ENCODE measurements around the gene DBN1. TPM values are rescaled to one million over a fixed set of nuclear protein-coding genes. Genes with fewer than 3 reads are reported as not detected.

DBN1 gene
- total and polyA plus RNA-seq, 5 donors, result 15.3 to 44.8 (median 19.9) TPM

DNA sequence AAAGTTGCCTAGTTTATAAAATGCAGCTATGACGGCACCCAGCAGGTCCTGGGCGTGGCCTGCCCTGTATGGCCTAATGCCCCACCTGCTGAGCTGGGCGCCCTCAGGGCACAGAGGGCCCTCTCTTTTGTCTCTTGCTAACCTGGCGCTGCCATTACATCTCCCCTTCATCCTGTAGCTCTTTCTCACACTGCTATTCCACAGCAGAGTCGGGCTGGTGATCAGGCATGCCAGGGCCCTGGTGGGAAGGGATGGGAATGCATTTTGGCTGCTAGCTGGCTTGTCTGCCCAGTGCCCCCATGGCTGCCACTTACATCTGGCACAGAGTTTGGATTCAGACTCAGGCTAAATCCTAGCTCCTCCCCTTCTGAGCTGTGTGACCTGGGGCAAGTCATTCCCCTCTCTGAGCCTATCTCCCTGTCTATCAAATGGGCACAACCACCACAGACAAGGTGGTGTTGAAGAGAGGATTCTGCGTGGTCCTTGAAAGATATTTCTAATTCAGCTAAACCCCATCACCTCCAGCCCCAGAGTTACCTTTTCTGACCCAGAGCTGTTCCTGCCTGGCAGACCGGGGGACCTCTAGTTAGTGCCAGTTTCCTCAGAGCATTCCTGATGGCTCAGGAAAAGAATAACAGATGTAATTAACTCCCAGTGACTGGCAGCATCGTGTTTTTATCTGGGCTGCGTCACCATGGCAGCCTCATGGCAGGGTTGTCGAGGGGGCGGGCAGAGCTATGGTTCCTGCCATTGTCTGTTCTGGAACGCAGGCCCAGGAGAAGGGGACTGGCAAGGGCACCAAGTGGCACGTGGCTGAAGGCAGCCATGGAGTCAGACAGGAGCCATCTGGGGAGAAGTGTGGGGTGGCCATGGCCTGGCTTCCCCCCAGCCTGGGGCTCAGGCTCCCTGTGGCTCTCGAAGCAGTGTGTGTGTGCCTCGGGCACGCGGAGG is 20.5 kb downstream of the DBN1 start:
- no peaks in the 10 kb centered on the region for H3K27me3 ChIP-seq (ENCODE audit: control insufficient read depth, insufficient read depth)
- H3K9me3 ChIP-seq (ENCODE audit: control insufficient read depth, low read length), result no peaks in the 10 kb centered on the region
- no peak overlapping the region for H3K27ac ChIP-seq (ENCODE audit: low read length)
- DNase-seq (no peak), ATAC-seq (no peak)
- no peaks in the 10 kb centered on the region for H3K4me1 ChIP-seq (ENCODE audit: control insufficient read depth, insufficient read depth, low read length)
- H3K4me3 ChIP-seq (ENCODE audit: low read length), result no peak overlapping the region
- intact Hi-C loops (cut with DNase I), result loop anchor here in 3 of 4 donors (2.0 to 5.0 kb wide), 4 partner anchors 46 to 61 kb away; partner anchors contain the start of gene F12 (in 1 of the 3)
- WGBS, result 80% methylated on average over 17 of the region's 17 CpGs

DNA sequence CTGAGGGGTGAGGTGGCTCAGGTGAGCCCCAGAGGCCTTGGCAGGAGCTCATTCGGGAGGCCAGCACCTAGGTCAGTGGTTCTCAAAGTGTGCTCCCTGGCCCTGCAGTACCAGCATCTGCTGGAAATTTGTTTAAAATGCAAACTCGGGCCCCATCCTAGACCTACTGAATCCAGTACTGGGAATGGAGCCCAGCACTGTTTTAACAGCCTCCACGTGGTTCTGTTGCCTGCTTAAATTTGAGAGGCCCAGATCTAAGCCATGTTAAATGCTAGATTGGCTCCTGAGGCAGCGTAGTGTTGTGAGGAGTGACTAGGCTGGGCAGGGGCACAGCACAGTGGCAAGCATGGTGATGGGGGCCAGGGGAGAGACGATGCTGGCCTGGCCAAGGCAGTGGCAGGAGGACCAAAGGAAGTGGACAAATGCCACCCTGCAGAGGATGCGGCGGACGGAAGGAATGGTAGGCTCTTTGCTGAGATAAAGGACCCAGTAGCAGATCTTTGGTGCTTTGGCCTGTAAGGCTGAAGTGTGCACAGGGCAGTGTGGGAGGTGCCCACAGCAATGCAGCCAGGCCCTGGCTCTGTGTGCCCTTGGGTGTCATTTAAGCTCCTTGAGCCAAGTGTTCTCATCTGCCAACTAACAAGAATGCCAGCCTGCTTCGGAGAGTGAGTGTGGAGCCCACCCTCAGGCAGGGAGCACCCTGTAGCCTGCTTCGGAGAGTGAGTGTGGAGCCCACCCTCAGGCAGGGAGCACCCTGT is 22.6 kb downstream of the DBN1 start:
- Histone ChIP-seq H3K27ac (ENCODE audit: low read length) (no peak overlapping the region), H3K27me3 (ENCODE audit: control insufficient read depth, insufficient read depth) (no peaks in the 10 kb centered on the region), H3K4me1 (ENCODE audit: control insufficient read depth, insufficient read depth, low read length) (no peaks in the 10 kb centered on the region), H3K9me3 (ENCODE audit: control insufficient read depth, low read length) (no peaks in the 10 kb centered on the region), H3K4me3 (ENCODE audit: low read length) (no peak overlapping the region)
- 79% methylated on average over 10 of the region's 10 CpGs for WGBS
- DNase-seq, result peak in 1 of 3 donors; percentile 7
- no peak for ATAC-seq
- intact Hi-C loops (cut with DNase I), result loop anchor here in 3 of 4 donors (5.0 kb wide), 3 partner anchors 44 to 59 kb away; partner anchors contain the start of gene F12 (in 1 of the 3)

DNA sequence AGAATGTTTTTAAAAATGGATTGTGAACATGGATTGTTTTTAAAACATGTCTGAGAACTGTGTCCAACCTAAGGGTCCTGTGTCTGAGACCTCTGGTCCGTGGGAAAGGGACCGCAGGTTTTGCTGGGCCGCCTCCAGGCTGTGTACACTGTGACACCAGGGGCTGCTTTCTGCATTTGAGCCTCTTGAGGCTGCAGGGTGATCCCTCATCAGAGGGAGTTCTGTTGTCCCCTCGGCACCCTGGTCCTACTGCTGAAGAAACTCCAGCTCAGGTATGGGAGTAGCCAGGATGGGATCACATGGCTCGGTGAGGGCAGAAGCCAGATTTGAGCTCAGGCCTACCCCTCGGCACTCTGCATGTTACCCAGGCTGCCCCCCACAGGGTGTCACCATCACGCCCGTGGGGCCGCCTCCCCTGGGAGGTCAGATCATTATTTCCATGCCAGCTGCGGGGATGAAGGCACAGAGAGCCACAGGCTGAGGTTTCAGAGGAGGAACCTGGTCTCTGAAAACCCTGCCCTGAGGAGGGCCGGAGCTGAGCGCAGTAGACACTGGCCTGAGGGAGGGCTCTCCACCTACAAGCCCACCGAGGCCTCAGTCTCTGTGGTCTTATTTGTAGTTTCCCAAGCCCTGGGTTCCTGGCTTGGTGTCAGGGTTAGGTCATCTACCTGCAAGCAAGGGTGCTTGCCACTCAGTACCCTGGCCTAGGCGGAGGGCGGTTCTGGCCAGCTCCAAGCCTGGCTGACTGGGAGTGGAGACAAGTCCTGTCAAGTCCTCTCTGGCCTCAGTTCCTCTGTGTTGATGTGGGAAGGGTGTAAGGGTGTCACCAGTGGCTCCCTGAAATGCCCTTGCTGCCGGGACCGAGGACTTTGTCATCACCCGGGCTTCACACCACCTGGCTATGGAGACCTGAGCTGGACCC is 24.0 kb downstream of the DBN1 start:
- Histone ChIP-seq H3K4me3 (ENCODE audit: low read length) (no peak overlapping the region), H3K9me3 (ENCODE audit: control insufficient read depth, low read length) (no peaks in the 10 kb centered on the region), H3K4me1 (ENCODE audit: control insufficient read depth, insufficient read depth, low read length) (no peaks in the 10 kb centered on the region), H3K27ac (ENCODE audit: low read length) (no peak overlapping the region), H3K27me3 (ENCODE audit: control insufficient read depth, insufficient read depth) (no peaks in the 10 kb centered on the region)
- DNase-seq (peak in 1 of 3 donors; percentile 8), ATAC-seq (no peak)
- intact Hi-C loops (cut with DNase I), result loop anchor here in 3 of 4 donors (5.0 kb wide), 3 partner anchors 42 to 57 kb away; partner anchors contain the start of gene F12 (in 1 of the 3)
- 85% methylated on average over 18 of the region's 18 CpGs for WGBS

DNA sequence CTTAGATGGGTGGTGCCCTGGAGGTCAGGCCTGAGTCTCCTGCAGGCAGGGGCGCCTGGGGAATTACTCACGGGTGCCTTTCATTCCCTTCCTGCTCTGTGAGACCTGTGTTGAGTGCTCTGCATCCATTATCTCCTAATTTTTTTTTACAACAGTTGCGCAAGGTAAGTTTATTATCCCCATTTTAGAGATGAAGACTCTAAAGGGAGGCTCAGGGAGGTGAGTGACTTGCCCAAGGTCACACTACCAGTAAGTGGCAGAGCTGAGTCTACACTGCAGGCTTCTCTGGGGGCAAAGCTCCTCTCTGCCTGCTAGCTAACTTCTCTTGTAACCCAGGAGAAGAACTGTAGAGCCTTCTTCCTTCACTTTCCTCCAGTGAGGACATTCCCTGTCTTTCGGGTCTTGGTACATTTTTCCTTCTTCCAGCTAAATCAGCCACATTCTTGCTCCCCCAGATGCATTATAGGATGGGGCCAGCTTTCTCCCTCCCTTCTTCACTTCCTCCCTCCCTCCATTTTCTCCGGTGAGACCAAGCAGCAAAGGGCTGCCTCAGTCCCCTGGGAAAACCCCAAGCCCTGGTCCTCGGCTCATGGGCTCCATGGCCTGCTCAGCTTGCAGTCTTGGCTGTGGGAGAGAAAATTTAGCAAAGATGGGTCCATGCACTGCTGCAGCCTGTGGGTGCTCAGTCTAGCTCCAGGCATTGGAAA is 25.0 kb downstream of the DBN1 start:
- Histone ChIP-seq H3K27me3 (ENCODE audit: control insufficient read depth, insufficient read depth) (no peaks in the 10 kb centered on the region), H3K9me3 (ENCODE audit: control insufficient read depth, low read length) (no peaks in the 10 kb centered on the region), H3K27ac (ENCODE audit: low read length) (no peak overlapping the region), H3K4me3 (ENCODE audit: low read length) (no peak overlapping the region), H3K4me1 (ENCODE audit: control insufficient read depth, insufficient read depth, low read length) (no peaks in the 10 kb centered on the region)
- intact Hi-C loops (cut with DNase I), result no loop called here
- ATAC-seq, result no peak
- no peak for DNase-seq
- 72% methylated on average over 6 of the region's 6 CpGs for WGBS

DNA sequence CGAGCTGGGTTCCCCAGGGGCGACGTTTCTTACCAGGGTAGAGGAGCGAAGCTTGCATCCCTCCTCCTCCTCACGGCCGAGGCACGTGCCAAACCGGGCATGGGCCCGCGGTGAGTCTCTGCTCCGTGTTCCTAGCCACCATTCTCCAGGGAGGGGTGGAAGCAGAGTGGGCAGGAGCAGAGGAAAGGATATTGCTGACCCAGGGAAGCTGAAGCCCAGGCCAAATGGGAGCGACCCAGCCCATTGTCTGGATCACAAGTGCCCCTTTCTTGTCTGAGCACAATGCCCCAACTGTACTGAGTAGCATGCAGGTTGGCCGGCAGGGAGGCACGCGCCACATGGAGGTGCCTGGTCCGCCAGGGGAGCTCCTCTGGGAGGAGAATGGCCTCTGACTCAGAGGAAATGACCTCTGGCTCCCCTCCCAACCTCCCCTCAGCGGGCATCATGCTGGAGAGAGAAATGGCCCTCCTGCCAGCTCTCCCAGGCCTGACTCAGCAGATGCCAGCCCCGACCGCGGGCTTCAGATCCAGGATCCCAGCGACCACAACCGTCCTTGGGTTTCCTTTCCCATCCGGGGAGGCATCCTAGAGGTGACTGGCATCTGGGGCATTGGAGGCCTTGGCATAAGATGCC is 25.7 kb downstream of the DBN1 start:
- Histone ChIP-seq H3K27ac (ENCODE audit: low read length) (no peak overlapping the region), H3K4me3 (ENCODE audit: low read length) (no peak overlapping the region), H3K27me3 (ENCODE audit: control insufficient read depth, insufficient read depth) (no peaks in the 10 kb centered on the region), H3K4me1 (ENCODE audit: control insufficient read depth, insufficient read depth, low read length) (no peaks in the 10 kb centered on the region), H3K9me3 (ENCODE audit: control insufficient read depth, low read length) (no peaks in the 10 kb centered on the region)
- peak; percentile 19 to 54 for ATAC-seq
- WGBS, result 7% methylated on average over 23 of the region's 23 CpGs
- peak in 2 of 3 donors; percentile 53 to 64 for DNase-seq
- intact Hi-C loops (cut with DNase I), result no loop called here

GRCh38 chr5:177447066-177447610 is 26.3 kb downstream of the DBN1 start:
- no peaks in the 10 kb centered on the region for H3K27me3 ChIP-seq (ENCODE audit: control insufficient read depth, insufficient read depth)

DNA sequence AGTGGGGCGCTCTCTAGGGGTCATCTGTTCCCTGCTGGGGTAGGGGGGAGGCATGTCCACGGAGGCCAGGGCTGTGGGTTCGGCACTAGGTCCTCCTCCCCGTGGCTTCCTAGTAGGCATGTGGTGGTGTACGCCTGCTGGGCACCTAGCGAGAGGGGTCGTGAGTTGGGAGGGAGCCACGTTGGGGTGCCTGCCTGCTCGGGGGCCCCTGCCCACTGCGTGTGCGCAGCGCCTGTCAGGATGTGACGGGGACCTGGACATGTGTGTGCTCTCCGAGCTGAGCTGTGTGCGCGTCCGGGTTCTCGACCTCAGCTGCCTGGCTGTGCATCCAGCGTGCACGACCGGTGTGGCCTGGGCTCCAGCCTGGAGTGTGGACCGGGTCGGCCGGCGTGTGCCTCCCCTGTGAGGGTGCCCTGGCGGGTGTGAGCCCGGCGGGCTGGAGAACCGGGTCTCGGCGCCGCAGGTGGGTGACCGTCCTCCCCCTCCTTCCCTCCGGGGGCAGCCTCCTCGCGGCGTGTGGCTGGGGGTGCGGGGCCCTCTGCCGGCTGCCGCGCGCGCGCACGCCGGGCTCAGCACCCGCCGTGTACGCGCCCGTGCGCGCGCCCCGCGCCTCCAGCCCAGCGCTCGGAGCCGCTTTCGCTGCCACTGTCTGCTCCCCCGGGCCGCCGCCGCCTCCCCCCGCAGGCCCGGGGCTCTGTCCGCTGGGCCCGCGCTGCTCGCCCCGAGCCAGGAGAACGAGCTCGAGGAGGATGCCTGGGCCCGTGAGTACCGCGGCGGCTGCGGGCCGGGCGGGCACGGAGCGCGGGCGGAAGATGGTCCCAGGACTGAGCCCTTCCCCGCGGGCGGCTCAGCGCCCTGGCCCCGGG is 27.0 kb downstream of the DBN1 start, which contains the start of gene PRR7:
Gene PRR7, plus strand, starts transcription at position 615 of the 866 bp plus-strand sequence. CDS start 8,254 bp downstream, outside the sequence.
- no peaks in the 10 kb centered on the region for H3K4me1 ChIP-seq (ENCODE audit: control insufficient read depth, insufficient read depth, low read length)
- H3K4me3 ChIP-seq (ENCODE audit: low read length), result peak within 1 kb of the TSS; percentile 72
- no peaks in the 10 kb centered on the region for H3K27me3 ChIP-seq (ENCODE audit: control insufficient read depth, insufficient read depth)
- under 1% methylated on average over 89 of the region's 89 CpGs for WGBS
- intact Hi-C loops (cut with DNase I), result no loop called here
- ATAC-seq, result peak; percentile 65 to 66
- DNase-seq, result peak; percentile 63 to 91 (median 87)
- no peak within 1 kb of the TSS for H3K27ac ChIP-seq (ENCODE audit: low read length)
- no peaks in the 10 kb centered on the region for H3K9me3 ChIP-seq (ENCODE audit: control insufficient read depth, low read length)

More at GRCh38 chr5:177447066-177447610, 26.3 kb downstream of the DBN1 start:
- ATAC-seq (peak; percentile 6 to 15), DNase-seq (peak; percentile 52 to 76 (median 75))
- WGBS, result 1% methylated on average over 48 of the region's 52 CpGs
- no peak overlapping the region for H3K27ac ChIP-seq (ENCODE audit: low read length)
- no peaks in the 10 kb centered on the region for H3K4me1 ChIP-seq (ENCODE audit: control insufficient read depth, insufficient read depth, low read length)
- intact Hi-C loops (cut with DNase I), result no loop called here
- H3K4me3 ChIP-seq (ENCODE audit: low read length), result peak overlapping the region; percentile 72
- no peaks in the 10 kb centered on the region for H3K9me3 ChIP-seq (ENCODE audit: control insufficient read depth, low read length)

GRCh38 chr5:177445917-177446199 is 27.6 kb downstream of the DBN1 start:
- Histone ChIP-seq H3K9me3 (ENCODE audit: control insufficient read depth, low read length) (no peaks in the 10 kb centered on the region), H3K4me1 (ENCODE audit: control insufficient read depth, insufficient read depth, low read length) (no peaks in the 10 kb centered on the region), H3K27ac (ENCODE audit: low read length) (no peak overlapping the region), H3K27me3 (ENCODE audit: control insufficient read depth, insufficient read depth) (no peaks in the 10 kb centered on the region), H3K4me3 (ENCODE audit: low read length) (no peak overlapping the region)
- ATAC-seq, result no peak
- peak in 1 of 3 donors; percentile 3 for DNase-seq
- intact Hi-C loops (cut with DNase I), result no loop called here
- WGBS, result 5% methylated on average over 8 of the region's 8 CpGs

Data from right cardiac atrium (tissue), 5 donors.